Natural killer cell (primary cell): ENCODE data around the gene PLXNA4. TPM values are rescaled to one million over a fixed set of nuclear protein-coding genes. Genes with fewer than 3 reads are reported as not detected.

Experiments
- ATAC-seq, 3 donors: fragments of 150-1000 bp in 2 of 3; fragments of 200-7000 bp in 1 of 3; cut with Tn5 transposase; 1 replicate in 1 of 3; 2 replicates in 2 of 3; pipeline ENCODE4 v1.10.0; 2021; ENCODE audit warnings: mild to moderate bottlenecking in 2 of 3, moderate library complexity in 2 of 3
- DNase-seq, 2 donors: peaks; one replicate each; pipeline versions ENCODE4 v3.0.0 to v3.0.0-alpha.2; 2013 to 2021; ENCODE audit warnings: mixed read lengths in 1 of 2
- H3K27ac ChIP-seq: one replicate; pipeline ENCODE4 v1.5.1; 2013; ENCODE audit warnings: mild to moderate bottlenecking, low read length
- H3K27me3 ChIP-seq: one replicate; pipeline ENCODE4 v1.6.1; 2013; ENCODE audit warnings: low read length; ENCODE audit not compliant: control insufficient read depth, insufficient read depth
- H3K36me3 ChIP-seq: one replicate; pipeline ENCODE4 v1.6.1; 2013; ENCODE audit warnings: low read length; ENCODE audit not compliant: control insufficient read depth, insufficient read depth
- H3K4me1 ChIP-seq: one replicate; pipeline ENCODE4 v1.6.1; 2013; ENCODE audit warnings: low read length; ENCODE audit not compliant: control insufficient read depth, insufficient read depth
- H3K4me3 ChIP-seq: one replicate; pipeline ENCODE4 v1.5.1; 2013; ENCODE audit warnings: low read length
- H3K9me3 ChIP-seq: one replicate; pipeline ENCODE4 v1.6.1; 2013; ENCODE audit warnings: low read length; ENCODE audit not compliant: control insufficient read depth, insufficient read depth
- H3K27ac Mint-ChIP-seq, 2 donors: one replicate each; pipeline ENCODE4 v1.8.0; 2022; ENCODE audit warnings: mild to moderate bottlenecking in 2 of 2, mixed read lengths in 2 of 2, moderate library complexity in 1 of 2
- H3K27me3 Mint-ChIP-seq, 2 donors: one replicate each; pipeline ENCODE4 v1.8.0; 2022; ENCODE audit warnings: low read depth in 2 of 2, mixed read lengths in 2 of 2
- H3K36me3 Mint-ChIP-seq: one replicate; pipeline ENCODE4 v1.8.0; 2022; ENCODE audit warnings: mixed read lengths
- H3K4me1 Mint-ChIP-seq, 2 donors: one replicate each; pipeline ENCODE4 v1.8.0; 2022; ENCODE audit warnings: mixed read lengths in 2 of 2
- H3K4me3 Mint-ChIP-seq: one replicate; pipeline ENCODE4 v1.8.0; 2022; ENCODE audit warnings: mild to moderate bottlenecking, moderate library complexity, mixed read lengths
- H3K9me3 Mint-ChIP-seq, 2 donors: one replicate each; pipeline ENCODE4 v1.8.0; 2022; ENCODE audit warnings: mixed read lengths in 2 of 2
- WGBS: methylation state at CpG from one replicate; pipeline ENCODE4 v1.1.7; 2013; ENCODE audit warnings: missing lambda C conversion rate; ENCODE audit not compliant: insufficient coverage; 5-methylcytosine and 5-hydroxymethylcytosine counted together
- intact Hi-C: fragments of 100-400 bp; cut with micrococcal nuclease; formaldehyde crosslinking; loops from one replicate; pipeline ENCODE4 v1.14.2; 2022
- total RNA-seq, 4 donors: library from RNA; stranded (reverse); fragments of 120-200 nt in 1 of 4; gene quantifications; one replicate each; pipeline versions ENCODE4 v1.2.3 to v1.2.4, GENCODE V29; 2013 to 2022
- TF ChIP-seq, protein P1 (sequence below): fragments of 200-600 bp; IDR thresholded peaks from one replicate; pipeline ENCODE4 v1.8.0; 2022; ENCODE audit warnings: antibody characterized with exemption

The PLXNA4 gene
- total RNA-seq, 3 donors from 2014 or later (not counting 1 experiment from before 2014, with no cell fraction given), result 5.1 to 15.3 (median 10.9) TPM

DNA sequence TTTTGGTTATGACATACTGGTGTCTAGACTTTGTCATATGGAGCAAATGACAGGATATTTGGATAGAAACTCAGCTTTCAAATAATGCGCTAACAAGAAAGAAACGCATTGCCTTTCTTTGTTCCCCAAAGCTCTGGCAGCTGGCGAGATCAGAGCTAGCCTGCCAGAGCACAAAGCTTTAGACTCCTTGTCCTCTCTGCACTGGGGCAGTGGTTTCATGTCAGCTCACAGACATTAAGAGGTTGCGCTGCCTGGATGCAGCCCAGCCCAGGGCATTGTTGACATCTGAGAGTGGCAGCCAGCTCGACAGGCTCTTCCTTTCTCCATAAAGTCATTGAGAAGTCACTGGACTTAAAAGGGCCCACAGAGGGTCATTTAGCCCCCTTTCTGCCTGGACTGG is 212.0 kb downstream of the PLXNA4 start:
- H3K27ac Mint-ChIP-seq, result no peak overlapping the region

DNA sequence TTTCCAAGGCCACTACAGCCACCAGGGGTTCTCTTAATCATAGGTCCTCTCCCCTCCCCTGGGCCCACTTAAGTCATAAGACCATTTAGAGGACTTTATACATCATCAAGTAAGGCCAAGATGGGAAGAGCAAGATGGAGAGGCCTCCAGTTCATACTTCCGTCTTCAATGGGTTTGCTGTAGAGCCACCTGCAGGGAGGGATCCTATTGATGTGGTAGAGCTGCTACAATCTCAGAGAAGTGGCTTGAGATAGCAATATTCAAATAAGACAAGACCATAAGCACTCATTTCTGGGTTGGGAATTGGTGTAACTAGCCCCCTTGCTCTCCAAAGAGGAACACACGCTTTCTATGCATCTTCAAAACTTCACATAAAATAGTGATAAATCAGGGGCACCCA is 214.2 kb downstream of the PLXNA4 start:
- DNase-seq, result no peak
- WGBS, result 65% methylated on average over 1 of the region's 2 CpGs
- H3K36me3 ChIP-seq, result no peaks in the 10 kb centered on the region
- H3K27ac ChIP-seq, result no peak overlapping the region
- H3K27me3 Mint-ChIP-seq, result peaks cover 15 to 20% of the 10 kb centered on the region in 2 donors
- H3K9me3 ChIP-seq, result no peaks in the 10 kb centered on the region
- TF ChIP-seq, protein P1, sequence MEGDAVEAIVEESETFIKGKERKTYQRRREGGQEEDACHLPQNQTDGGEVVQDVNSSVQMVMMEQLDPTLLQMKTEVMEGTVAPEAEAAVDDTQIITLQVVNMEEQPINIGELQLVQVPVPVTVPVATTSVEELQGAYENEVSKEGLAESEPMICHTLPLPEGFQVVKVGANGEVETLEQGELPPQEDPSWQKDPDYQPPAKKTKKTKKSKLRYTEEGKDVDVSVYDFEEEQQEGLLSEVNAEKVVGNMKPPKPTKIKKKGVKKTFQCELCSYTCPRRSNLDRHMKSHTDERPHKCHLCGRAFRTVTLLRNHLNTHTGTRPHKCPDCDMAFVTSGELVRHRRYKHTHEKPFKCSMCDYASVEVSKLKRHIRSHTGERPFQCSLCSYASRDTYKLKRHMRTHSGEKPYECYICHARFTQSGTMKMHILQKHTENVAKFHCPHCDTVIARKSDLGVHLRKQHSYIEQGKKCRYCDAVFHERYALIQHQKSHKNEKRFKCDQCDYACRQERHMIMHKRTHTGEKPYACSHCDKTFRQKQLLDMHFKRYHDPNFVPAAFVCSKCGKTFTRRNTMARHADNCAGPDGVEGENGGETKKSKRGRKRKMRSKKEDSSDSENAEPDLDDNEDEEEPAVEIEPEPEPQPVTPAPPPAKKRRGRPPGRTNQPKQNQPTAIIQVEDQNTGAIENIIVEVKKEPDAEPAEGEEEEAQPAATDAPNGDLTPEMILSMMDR, result no peak
- no peaks in the 10 kb centered on the region for H3K9me3 Mint-ChIP-seq
- no peaks in the 10 kb centered on the region for H3K27me3 ChIP-seq
- H3K36me3 Mint-ChIP-seq, result no peaks in the 10 kb centered on the region
- intact Hi-C loops, result no loop called here
- no peaks in the 10 kb centered on the region for H3K4me1 ChIP-seq
- ATAC-seq, result no peak
- no peak overlapping the region for H3K4me3 Mint-ChIP-seq
- no peaks in the 10 kb centered on the region for H3K4me1 Mint-ChIP-seq
- H3K27ac Mint-ChIP-seq, result no peak overlapping the region
- H3K4me3 ChIP-seq, result no peak overlapping the region

More for the DNA sequence above, 212.0 kb downstream of the PLXNA4 start:
- TF ChIP-seq, protein P1, result no peak
- WGBS, result 84% methylated on average over 5 of the region's 5 CpGs
- no peaks in the 10 kb centered on the region for H3K9me3 ChIP-seq
- peaks cover 17 to 22% of the 10 kb centered on the region in 2 donors for H3K27me3 Mint-ChIP-seq
- no peaks in the 10 kb centered on the region for H3K27me3 ChIP-seq
- no peaks in the 10 kb centered on the region for H3K36me3 Mint-ChIP-seq
- DNase-seq (no peak), ATAC-seq (no peak)
- H3K4me3 ChIP-seq, result no peak overlapping the region
- no peaks in the 10 kb centered on the region for H3K36me3 ChIP-seq
- H3K4me3 Mint-ChIP-seq, result no peak overlapping the region
- H3K27ac ChIP-seq, result no peak overlapping the region
- H3K4me1 Mint-ChIP-seq, result no peaks in the 10 kb centered on the region
- no peaks in the 10 kb centered on the region for H3K4me1 ChIP-seq
- intact Hi-C loops, result no loop called here
- H3K9me3 Mint-ChIP-seq, result no peaks in the 10 kb centered on the region

DNA sequence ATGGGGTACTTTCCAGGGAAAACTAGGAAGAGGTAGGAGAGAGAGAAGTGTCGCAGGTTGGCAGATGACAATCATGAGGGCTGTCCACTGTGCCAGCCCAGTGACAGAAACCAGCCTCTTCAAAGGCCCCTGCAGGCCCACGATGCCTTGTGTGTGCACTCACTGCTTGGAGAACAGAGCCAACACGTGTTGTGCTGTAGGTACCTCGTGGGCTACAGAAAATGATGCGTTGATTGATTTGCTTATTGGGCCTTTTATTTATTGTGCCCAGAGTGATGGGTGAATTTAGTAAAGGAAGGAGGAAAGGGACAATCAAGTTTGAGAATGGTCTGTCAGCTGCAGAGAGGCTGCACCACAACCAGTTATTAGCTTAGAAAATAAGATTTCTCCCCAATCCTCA is 215.1 kb downstream of the PLXNA4 start:
- Histone ChIP-seq H3K36me3 (no peaks in the 10 kb centered on the region), H3K4me1 (no peaks in the 10 kb centered on the region), H3K27ac (no peak overlapping the region), H3K27me3 (no peaks in the 10 kb centered on the region), H3K9me3 (no peaks in the 10 kb centered on the region), H3K4me3 (no peak overlapping the region)
- H3K4me1 Mint-ChIP-seq, result no peaks in the 10 kb centered on the region
- TF ChIP-seq, protein P1, result no peak
- no peaks in the 10 kb centered on the region for H3K36me3 Mint-ChIP-seq
- 83% methylated on average over 5 of the region's 5 CpGs for WGBS
- H3K27ac Mint-ChIP-seq, result no peak overlapping the region
- peaks cover 19% of the 10 kb centered on the region in 2 donors for H3K27me3 Mint-ChIP-seq
- intact Hi-C loops, result no loop called here
- DNase-seq (no peak), ATAC-seq (no peak)
- no peaks in the 10 kb centered on the region for H3K9me3 Mint-ChIP-seq
- no peak overlapping the region for H3K4me3 Mint-ChIP-seq

DNA sequence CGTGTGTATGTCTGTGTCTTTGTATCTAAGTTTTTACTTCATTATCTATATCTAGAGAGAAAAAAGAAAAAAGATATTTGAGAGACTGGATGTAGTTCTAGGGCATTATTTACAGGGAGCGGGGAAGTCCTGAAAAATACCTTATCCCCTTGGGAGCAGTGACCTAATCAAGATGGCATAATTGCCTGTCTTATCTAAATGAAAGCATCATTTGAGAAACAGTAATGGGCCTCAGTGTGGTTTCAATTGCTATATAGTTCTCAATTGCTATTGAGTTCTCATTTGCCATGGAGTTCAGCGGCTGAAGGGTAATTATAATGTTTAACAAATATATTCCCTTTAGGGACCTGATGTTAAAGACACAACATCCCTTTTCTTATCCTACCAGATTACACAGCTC is 216.5 kb downstream of the PLXNA4 start:
- no peak for ATAC-seq

More for the DNA sequence above, 216.5 kb downstream of the PLXNA4 start:
- Mint-ChIP-seq H3K27ac (no peak overlapping the region), H3K9me3 (no peaks in the 10 kb centered on the region), H3K4me3 (no peak overlapping the region), H3K36me3 (no peaks in the 10 kb centered on the region), H3K27me3 (peaks cover 21 to 31% of the 10 kb centered on the region in 2 donors), H3K4me1 (no peaks in the 10 kb centered on the region)
- H3K4me1 ChIP-seq, result no peaks in the 10 kb centered on the region
- intact Hi-C loops, result no loop called here
- 89% methylated on average over 1 of the region's 3 CpGs for WGBS
- TF ChIP-seq, protein P1, result no peak
- DNase-seq, result no peak
- H3K9me3 ChIP-seq, result no peaks in the 10 kb centered on the region
- H3K36me3 ChIP-seq, result no peaks in the 10 kb centered on the region
- H3K27ac ChIP-seq, result no peak overlapping the region
- H3K27me3 ChIP-seq, result no peaks in the 10 kb centered on the region
- H3K4me3 ChIP-seq, result no peak overlapping the region
